ENCODE results near the gene ACOT7. TPM values are rescaled to one million over a fixed set of nuclear protein-coding genes. Genes with fewer than 3 reads are reported as not detected.

ACOT7 gene
- total and polyA plus RNA-seq, 11 donors, result 5.7 to 38.9 (median 12.6) TPM

- H3K27ac ChIP-seq, result no peak overlapping the region
- H3K4me3 ChIP-seq, result no peak overlapping the region
- no peaks in the 10 kb centered on the region for H3K4me1 ChIP-seq
- WGBS, 4 donors, result 81 to 85% (median 83%) methylated on average over 8 of the region's 8 CpGs
- DNase-seq (no peak), ATAC-seq (no peak)
- peaks cover 0 to 4% (median 0%) of the 10 kb centered on the region in 9 donors for H3K36me3 ChIP-seq
- intact Hi-C loops (cut with DNase I), result no loop called here
- TF ChIP-seq CTCF (IDR thresholded peaks at IDR 0.05) (no peak), POLR2A (IDR thresholded peaks at IDR 0.05) (no peak)
- H3K9me3 ChIP-seq, result no peaks in the 10 kb centered on the region
- H3K27me3 ChIP-seq, result no peaks in the 10 kb centered on the region
Measured at GRCh38 chr1:6321205-6321604, 72.4 kb downstream of the ACOT7 start.

GRCh38 chr1:6317098-6317760, 76.3 kb downstream of the ACOT7 start:
- Histone ChIP-seq H3K9me3 (no peaks in the 10 kb centered on the region), H3K4me1 (no peaks in the 10 kb centered on the region), H3K27ac (no peak overlapping the region), H3K36me3 (no peaks in the 10 kb centered on the region), H3K27me3 (no peaks in the 10 kb centered on the region), H3K4me3 (no peak overlapping the region)
- 84 to 88% (median 86%) methylated on average over 11 of the region's 11 CpGs for WGBS, 4 donors
- TF ChIP-seq CTCF (IDR thresholded peaks at IDR 0.05), result no peak
- no peak for TF ChIP-seq POLR2A (IDR thresholded peaks at IDR 0.05)
- intact Hi-C loops (cut with DNase I), result no loop called here
- no peak for DNase-seq
- no peak for ATAC-seq

- H3K9me3 ChIP-seq, result no peaks in the 10 kb centered on the region
- DNase-seq, result no peak
- WGBS, 4 donors, result 93 to 94% (median 93%) methylated on average over 14 of the region's 14 CpGs
- H3K36me3 ChIP-seq, result no peaks in the 10 kb centered on the region
- ATAC-seq, result no peak
- H3K4me1 ChIP-seq, result no peaks in the 10 kb centered on the region
- no peaks in the 10 kb centered on the region for H3K27me3 ChIP-seq
- no peak overlapping the region for H3K27ac ChIP-seq
- intact Hi-C loops (cut with DNase I), result no loop called here
- no peak overlapping the region for H3K4me3 ChIP-seq
- TF ChIP-seq POLR2A (IDR thresholded peaks at IDR 0.05) (no peak), CTCF (IDR thresholded peaks at IDR 0.05) (no peak)
Measured at GRCh38 chr1:6316240-6317097, 77.1 kb downstream of the ACOT7 start.

- H3K36me3 ChIP-seq, result no peaks in the 10 kb centered on the region
- TF ChIP-seq CTCF (IDR thresholded peaks at IDR 0.05) (no peak), POLR2A (IDR thresholded peaks at IDR 0.05) (no peak)
- intact Hi-C loops (cut with DNase I), result no loop called here
- H3K4me1 ChIP-seq, result no peaks in the 10 kb centered on the region
- ATAC-seq, result peak in 1 of 4 donors; percentile 21
- no peaks in the 10 kb centered on the region for H3K27me3 ChIP-seq
- 91 to 96% (median 93%) methylated on average over 12 of the region's 12 CpGs for WGBS, 4 donors
- H3K27ac ChIP-seq, result no peak overlapping the region
- no peaks in the 10 kb centered on the region for H3K9me3 ChIP-seq
- H3K4me3 ChIP-seq, result no peak overlapping the region
- no peak for DNase-seq
Measured at GRCh38 chr1:6314503-6314902, 79.1 kb downstream of the ACOT7 start.
